Suprapubic skin (tissue), 4 donors: ENCODE measurements around the gene S1PR5.

Experiments
- CTCF ChIP-seq, 2 donors: fragments of 200-600 bp in 1 of 2; fragments of 450-650 bp in 1 of 2; sonication (generic) in 1 of 2; IDR thresholded peaks; one replicate each; pipeline ENCODE4 v1.5.1; 2016 to 2019; ENCODE audit warnings: antibody characterized with exemption in 2 of 2, mild to moderate bottlenecking in 1 of 2, moderate library complexity in 1 of 2
- EP300 ChIP-seq: sonication (generic); formaldehyde crosslinking; IDR thresholded peaks from one replicate; pipeline ENCODE4 v1.6.1; 2017; ENCODE audit warnings: antibody characterized with exemption
- POLR2A ChIP-seq, 2 donors: fragments of 450-650 bp; IDR thresholded peaks; one replicate each; pipeline ENCODE4 v1.6.1; 2017; ENCODE audit warnings: antibody characterized with exemption in 2 of 2, mild to moderate bottlenecking in 2 of 2, moderate library complexity in 2 of 2
- POLR2AphosphoS5 ChIP-seq, 3 donors: sonication (generic); formaldehyde crosslinking; IDR thresholded peaks; one replicate each; pipeline ENCODE4 v1.6.1; 2017; ENCODE audit warnings: antibody characterized with exemption in 3 of 3

GRCh38 chr19:10546817-10547216, 29.6 kb upstream of the S1PR5 start:
- TF ChIP-seq POLR2AphosphoS5 (IDR thresholded peaks at IDR 0.05): no peak
- no peak for TF ChIP-seq CTCF (IDR thresholded peaks at IDR 0.05)
- no peak for TF ChIP-seq POLR2A (IDR thresholded peaks at IDR 0.05)
- TF ChIP-seq EP300: no peak
